H1 (cell line): Measurements from ENCODE around the gene TMEM135. TPM values are rescaled to one million over a fixed set of nuclear protein-coding genes. Genes with fewer than 3 reads are reported as not detected.

Source experiments
- CTCF ChIA-PET: fragments of 300-600 bp; sonication (Branson Sonifier 250); formaldehyde crosslinking; loops from one replicate; lab custom pipeline; 2021; ENCODE audit not compliant: partially characterized antibody; lab: Charles Lee
- POLR2A ChIA-PET: fragments of 300-600 bp; sonication (Branson Sonifier 250); formaldehyde crosslinking; loops from one replicate; lab custom pipeline; 2021; ENCODE audit warnings: inconsistent platforms; ENCODE audit not compliant: partially characterized antibody; lab: Charles Lee
- DNase-seq, 2 experiments: peaks; one replicate each; pipeline versions ENCODE4 v3.0.0 to v3.0.0-alpha.2; 2010 to 2022; ENCODE audit warnings: low spot score in 2 of 2, low read depth in 1 of 2, mixed read lengths in 1 of 2
- FAIRE-seq: peaks from 2 replicates; lab custom pipeline; 2011; peaks lifted over from hg19 to GRCh38; lab: Jason Lieb, UNC
- H2AFZ ChIP-seq: 2 replicates; pipeline ENCODE4 v1.8.1; 2012; ENCODE audit warnings: low read length, inconsistent platforms
- H2AK5ac ChIP-seq: 2 replicates; pipeline ENCODE4 v1.6.1; 2013; ENCODE audit warnings: low read depth, low read length
- H2BK120ac ChIP-seq: replicated peaks from 2 replicates; pipeline ENCODE3; 2013; ENCODE audit warnings: low read depth, low read length, inconsistent platforms
- H2BK12ac ChIP-seq: 2 replicates; pipeline ENCODE4 v1.6.1; 2013; ENCODE audit warnings: low read depth, low read length
- H2BK15ac ChIP-seq: 2 replicates; pipeline ENCODE4 v1.6.1; 2013; ENCODE audit warnings: low read length
- H2BK20ac ChIP-seq: 2 replicates; pipeline ENCODE4 v1.6.1; 2013; ENCODE audit warnings: low read length
- H2BK5ac ChIP-seq: 2 replicates; pipeline ENCODE4 v1.6.1; 2013; ENCODE audit warnings: low read depth, low read length
- H3K14ac ChIP-seq: 2 replicates; pipeline ENCODE4 v1.6.1; 2013; ENCODE audit warnings: inconsistent platforms; ENCODE audit not compliant: insufficient read length
- H3K18ac ChIP-seq: 2 replicates; pipeline ENCODE4 v1.6.1; 2013; ENCODE audit warnings: low read length; ENCODE audit errors: extremely low read depth
- H3K23ac ChIP-seq: 2 replicates; pipeline ENCODE4 v1.6.1; 2013; ENCODE audit warnings: inconsistent platforms; ENCODE audit not compliant: insufficient read length
- H3K23me2 ChIP-seq: 2 replicates; pipeline ENCODE4 v1.6.1; 2013; ENCODE audit warnings: low read depth, low read length
- H3K27ac ChIP-seq: 2 replicates; pipeline ENCODE4 v1.6.1; 2011; ENCODE audit warnings: low read depth, low read length, inconsistent platforms
- H3K27me3 ChIP-seq, 4 experiments: replicated peaks in 1 of 4; 1 replicate in 1 of 4; 2 replicates in 3 of 4; pipeline versions ENCODE4 v1.6.1 to v1.8.1; 2011 to 2013; ENCODE audit warnings: low read length in 3 of 4, mild to moderate bottlenecking in 3 of 4, inconsistent platforms in 2 of 4, mixed read lengths in 2 of 4, moderate library complexity in 1 of 4; ENCODE audit not compliant: control insufficient read depth in 3 of 4, insufficient read depth in 3 of 4; ENCODE audit errors: extremely low read depth in 1 of 4
- H3K36me3 ChIP-seq, 4 experiments: 2 replicates each; pipeline versions ENCODE4 v1.6.1 to v1.8.1; 2011 to 2013; ENCODE audit warnings: mild to moderate bottlenecking in 4 of 4, low read length in 3 of 4, moderate library complexity in 2 of 4, control low read depth in 1 of 4, inconsistent platforms in 1 of 4; ENCODE audit not compliant: insufficient read depth in 4 of 4, control insufficient read depth in 2 of 4
- H3K4ac ChIP-seq: replicated peaks from 2 replicates; pipeline ENCODE3; 2013; ENCODE audit warnings: low read length, low read depth, mixed read lengths, inconsistent platforms; ENCODE audit not compliant: insufficient read length
- H3K4me1 ChIP-seq, 4 experiments: replicated peaks in 1 of 4; 1 replicate in 1 of 4; 2 replicates in 3 of 4; pipeline versions ENCODE4 v1.6.1 to v1.8.1; 2011 to 2013; ENCODE audit warnings: low read length in 3 of 4, inconsistent platforms in 2 of 4, mixed read lengths in 1 of 4; ENCODE audit not compliant: insufficient read depth in 4 of 4, control insufficient read depth in 3 of 4
- H3K4me2 ChIP-seq, 2 experiments: 2 replicates each; pipeline versions ENCODE4 v1.6.1 to v1.8.1; 2011 to 2013; ENCODE audit warnings: low read depth in 2 of 2, low read length in 2 of 2, control low read depth in 1 of 2, inconsistent platforms in 1 of 2, mild to moderate bottlenecking in 1 of 2; ENCODE audit not compliant: insufficient read depth in 1 of 2
- H3K4me3 ChIP-seq, 4 experiments: fragments of 200-600, 300-600 bp in 1 of 4; sonication (generic), shearing (Covaris generic), sonication (Bioruptor Twin) in 1 of 4; 2 replicates each; pipeline versions ENCODE4 v1.5.1 to v1.8.1; 2011 to 2016; ENCODE audit warnings: low read length in 4 of 4, low read depth in 3 of 4, control low read depth in 2 of 4, inconsistent platforms in 2 of 4, mild to moderate bottlenecking in 2 of 4, mixed read lengths in 1 of 4, moderate library complexity in 1 of 4; ENCODE audit not compliant: insufficient read depth in 2 of 4; ENCODE audit errors: extremely low read depth in 1 of 4
- H3K56ac ChIP-seq: replicated peaks from 2 replicates; pipeline ENCODE3; 2013; ENCODE audit warnings: low read depth, mild to moderate bottlenecking, mixed read lengths, low read length, inconsistent platforms; ENCODE audit not compliant: insufficient read length
- H3K79me1 ChIP-seq: 2 replicates; pipeline ENCODE4 v1.6.1; 2013; ENCODE audit warnings: low read depth, low read length, control low read depth
- H3K79me2 ChIP-seq, 2 experiments: 2 replicates each; pipeline versions ENCODE4 v1.6.1 to v1.8.1; 2012 to 2013; ENCODE audit warnings: low read length in 2 of 2, mild to moderate bottlenecking in 2 of 2, inconsistent platforms in 1 of 2; ENCODE audit not compliant: insufficient read depth in 2 of 2, control insufficient read depth in 1 of 2
- H3K9ac ChIP-seq, 4 experiments: replicated peaks in 1 of 4; 1 replicate in 1 of 4; 2 replicates in 3 of 4; pipeline versions ENCODE4 v1.6.1 to v1.8.1; 2011 to 2013; ENCODE audit warnings: low read depth in 3 of 4, low read length in 3 of 4, control low read depth in 2 of 4, mild to moderate bottlenecking in 2 of 4, moderate library complexity in 2 of 4, inconsistent platforms in 1 of 4; ENCODE audit errors: extremely low read depth in 1 of 4
- H3K9me3 ChIP-seq, 2 experiments: 2 replicates each; pipeline versions ENCODE4 v1.6.1 to v1.8.1; 2012 to 2013; ENCODE audit warnings: mild to moderate bottlenecking in 2 of 2, moderate library complexity in 2 of 2, control low read depth in 1 of 2, inconsistent platforms in 1 of 2, low read depth in 1 of 2, low read length in 1 of 2, mixed read lengths in 1 of 2; ENCODE audit not compliant: insufficient read depth in 2 of 2
- H4K20me1 ChIP-seq, 2 experiments: replicated peaks in 1 of 2; 2 replicates each; pipeline versions ENCODE3 to v1.8.1; 2011 to 2013; ENCODE audit warnings: inconsistent platforms in 2 of 2, low read length in 2 of 2, mild to moderate bottlenecking in 1 of 2; ENCODE audit not compliant: insufficient read depth in 2 of 2, control insufficient read depth in 1 of 2
- H4K5ac ChIP-seq: 2 replicates; pipeline ENCODE4 v1.6.1; 2013; ENCODE audit warnings: low read length, low read depth, mixed read lengths, inconsistent platforms; ENCODE audit not compliant: insufficient read length
- H4K8ac ChIP-seq: 2 replicates; pipeline ENCODE4 v1.8.0; 2013; ENCODE audit warnings: mild to moderate bottlenecking, moderate library complexity, low read length, inconsistent platforms; ENCODE audit not compliant: insufficient read depth; ENCODE audit errors: extremely low read depth
- H4K91ac ChIP-seq: replicated peaks from 2 replicates; pipeline ENCODE3; 2013; ENCODE audit warnings: low read length, mixed read lengths, inconsistent platforms; ENCODE audit not compliant: insufficient read length
- CEBPB ChIP-seq: IDR thresholded peaks from 2 replicates; pipeline ENCODE4 v1.6.1; 2012; ENCODE audit warnings: low read depth, low read length
- CREB1 ChIP-seq: IDR thresholded peaks from 2 replicates; pipeline ENCODE4 v1.6.1; 2012; ENCODE audit warnings: inconsistent platforms
- CTBP2 ChIP-seq: IDR thresholded peaks from 2 replicates; pipeline ENCODE4 v1.7.0; 2011; ENCODE audit warnings: borderline replicate concordance, mild to moderate bottlenecking, moderate library complexity, mixed read lengths, low read length; ENCODE audit not compliant: insufficient read depth, insufficient read length
- JUN ChIP-seq: IDR thresholded peaks from 2 replicates; pipeline ENCODE4 v1.6.1; 2011; ENCODE audit warnings: low read depth, mild to moderate bottlenecking, improper control_type of control experiment, low read length
- JUND ChIP-seq: IDR thresholded peaks from 2 replicates; pipeline ENCODE4 v1.6.1; 2011; ENCODE audit warnings: mild to moderate bottlenecking, improper control_type of control experiment, low read length
- POLR2AphosphoS5 ChIP-seq: IDR thresholded peaks from 2 replicates; pipeline ENCODE4 v1.6.1; 2011; ENCODE audit warnings: low read depth, low read length
- SIN3A ChIP-seq, 2 experiments: IDR thresholded peaks in 1 of 2; conservative IDR thresholded peaks in 1 of 2; 2 replicates each; pipeline ENCODE4 v1.6.1; 2011 to 2012; ENCODE audit warnings: low read length in 2 of 2, improper control_type of control experiment in 1 of 2, low read depth in 1 of 2, mild to moderate bottlenecking in 1 of 2
- TEAD4 ChIP-seq: IDR thresholded peaks from 2 replicates; pipeline ENCODE4 v1.6.1; 2012; ENCODE audit warnings: low read depth, low read length, inconsistent platforms, mixed read lengths
- WGBS, 2 experiments: shearing (Covaris generic) in 1 of 2; methylation state at CpG; one replicate each; pipeline versions ENCODE4 v1.1.6 to v1.1.7; 2013 to 2015; ENCODE audit warnings: low lambda C conversion rate in 2 of 2, mixed read lengths in 2 of 2, inconsistent platforms in 1 of 2, low coverage in 1 of 2, missing lambda C conversion rate in 1 of 2; ENCODE audit not compliant: insufficient replicate concordance in 2 of 2, insufficient coverage in 1 of 2, insufficient read length in 1 of 2; ENCODE audit errors: extremely low coverage in 1 of 2, missing lambda C conversion rate in 1 of 2; 5-methylcytosine and 5-hydroxymethylcytosine counted together
- polyA plus RNA-seq, 7 experiments: library from polyadenylated mRNA; depleted of rRNA in 3 of 7; stranded (reverse) in 5 of 7; unstranded in 2 of 7; fragments of >200 nt in 5 of 7; fragments of 200-250 nt in 2 of 7; gene quantifications; 1 replicate in 5 of 7; 2 replicates in 1 of 7; 4 replicates in 1 of 7; pipeline versions ENCODE4 v1.2.1 to v1.2.3, GENCODE V29; 2011 to 2013; ENCODE audit warnings: missing spikeins in 2 of 7, mixed read lengths in 2 of 7
- total RNA-seq: library from RNA; stranded (reverse); fragmentation: NEBNext Ultra II Directional; extraction: Animal tissue kit (Norgen Biotek cat#: 25700); gene quantifications from 2 replicates; pipeline ENCODE4 v1.2.1, GENCODE V29; 2021

TMEM135 gene
- total and polyA plus RNA-seq, 2 of the 8 experiments (the other 6 are each of a cell fraction or from before 2014, with no cell fraction given), result 9.3 to 31.3 TPM

DNA sequence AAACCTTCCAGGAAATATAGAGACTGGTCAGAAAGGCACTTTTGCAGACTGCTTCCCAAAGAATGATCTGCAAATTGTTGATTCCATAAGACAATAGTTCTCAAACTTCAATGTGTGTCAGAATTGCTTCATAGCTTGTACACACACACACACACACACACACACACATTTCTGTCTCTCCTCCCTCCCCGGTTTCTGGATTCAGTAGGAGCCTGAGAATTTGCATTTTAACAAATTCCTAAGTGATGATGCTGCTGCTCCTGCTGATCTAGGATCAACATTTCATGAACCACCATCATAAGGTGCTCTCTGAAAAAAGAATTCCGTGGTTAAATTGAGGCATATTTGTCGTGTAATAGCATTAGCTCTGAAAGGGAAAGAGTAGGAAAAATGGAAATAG lies 47.2 kb upstream of the TMEM135 start:
- TF ChIP-seq CREB1 (peak; percentile 36; the same call in 1 of the 2 replicates), POLR2AphosphoS5 (no peak), CTBP2 (no peak), SIN3A (conservative IDR thresholded peaks at IDR 0.05 in 1 of 2, IDR thresholded peaks at IDR 0.05 in 1 of 2; ENCODE audit: low read depth in 1 of 2, low read length in 2 of 2) (no peak), JUN (peak; percentile 87), JUND (peak; percentile 96), CEBPB (peak; percentile 61; the same call in 1 of the 2 replicates), TEAD4 (peak; percentile 85)
- Histone ChIP-seq H3K27me3 (no peaks in the 10 kb centered on the region), H4K20me1 (no peaks in the 10 kb centered on the region), H3K23ac (no peak overlapping the region), H3K18ac (no peak overlapping the region), H3K9ac (no peak overlapping the region), H3K79me1 (no peaks in the 10 kb centered on the region), H4K91ac (no peak overlapping the region), H4K8ac (no peak overlapping the region), H3K4me3 (no peak overlapping the region), H2BK12ac (no peak overlapping the region), H2AK5ac (no peak overlapping the region), H2BK15ac (no peak overlapping the region), H2BK5ac (no peak overlapping the region), H3K23me2 (no peaks in the 10 kb centered on the region), H3K4me1 (peaks cover 0 to 2% (median under 1%) of the 10 kb centered on the region in 4 experiments; a peak in 3 of 7 replicates), H3K79me2 (no peaks in the 10 kb centered on the region), H2BK120ac (no peak overlapping the region), H2BK20ac (no peak overlapping the region), H3K56ac (no peak overlapping the region), H3K14ac (no peak overlapping the region), H3K9me3 (no peaks in the 10 kb centered on the region), H3K4ac (no peak overlapping the region), H3K4me2 (no peak overlapping the region; a peak in 1 of 4 replicates), H4K5ac (no peak overlapping the region), H3K27ac (no peak overlapping the region), H3K36me3 (no peaks in the 10 kb centered on the region), H2AFZ (no peak overlapping the region)
- DNase-seq (peak in 1 of 2 experiments; percentile 25), FAIRE-seq (no peak)
- POLR2A ChIA-PET, result no interaction called here
- WGBS, 2 experiments, result 9% methylated on average over 3 of the region's 3 CpGs; no CpG with 5 or more reads in 1 of the 2 experiments
- CTCF ChIA-PET, result interaction anchor here (0.8 to 1.5 kb wide), 3 partner anchors 47 to 299 kb away, joined by 3 to 4 read pairs (median 3); partner anchors contain the start of gene TMEM135
